ENCODE measurements around the gene HTR4. TPM values are rescaled to one million over a fixed set of nuclear protein-coding genes. Genes with fewer than 3 reads are reported as not detected.

Gene HTR4
- total RNA-seq, result 10 to 100 TPM; 17.6 to 21.3 (median 19.9) TPM

- intact Hi-C loops (cut with DNase I; ENCODE audit: low total_unique reads), result no loop called here
- Histone ChIP-seq H3K4me1 (peaks cover 3 to 12% (median 6%) of the 10 kb centered on the region in 4 donors), H3K4me3 (peak within 1 kb of the TSS; percentile 70 to 83 (median 78)), H3K27me3 (peaks cover 17% of the 10 kb centered on the region), H3K36me3 (no peaks in the 10 kb centered on the region), H3K27ac (peak within 1 kb of the TSS; percentile 79 to 85 (median 82)), H3K9me3 (no peaks in the 10 kb centered on the region)
- in situ Hi-C loops (cut with MboI; ENCODE audit: low pct_ligation_motif_present in 1 of 4, low pct_unique_long_range_greater_than_20kb in 1 of 4, low sequenced_read_pairs in 3 of 4), result no loop called here
- WGBS, 2 donors (ENCODE audit: low coverage in 1 of 2), result 8 to 9% methylated on average over 9 to 44 of the region's 72 CpGs
- peak; percentile 62 for DNase-seq
- TF ChIP-seq POLR2AphosphoS5 (IDR thresholded peaks at IDR 0.05) (peak in 1 of 3 donors; percentile 36), CTCF (IDR thresholded peaks at IDR 0.05) (no peak), POLR2A (IDR thresholded peaks at IDR 0.05) (peak; percentile 36)
Measured at GRCh38 chr5:148653836-148654781, at the start of gene HTR4. Gene HTR4 (minus strand): TSS chr5:148654527. CDS start chr5:148637014, 17,513 bp downstream.

- Histone ChIP-seq H3K4me1 (no peaks in the 10 kb centered on the region), H3K36me3 (no peaks in the 10 kb centered on the region), H3K27me3 (no peaks in the 10 kb centered on the region), H3K9me3 (no peaks in the 10 kb centered on the region), H3K4me3 (no peak overlapping the region), H3K27ac (no peak overlapping the region)
- TF ChIP-seq POLR2A (IDR thresholded peaks at IDR 0.05) (no peak), POLR2AphosphoS5 (IDR thresholded peaks at IDR 0.05) (no peak), CTCF (IDR thresholded peaks at IDR 0.05) (no peak), EP300 (IDR thresholded peaks at IDR 0.05; ENCODE audit: low read depth) (no peak)
- in situ Hi-C loops (cut with MboI; ENCODE audit: low pct_ligation_motif_present in 1 of 4, low pct_unique_long_range_greater_than_20kb in 1 of 4, low sequenced_read_pairs in 3 of 4) (loop anchor here in 1 of 4 donors (25.0 kb wide), 1 partner anchor 515 kb away; no protein-coding TSS in a partner anchor), intact Hi-C loops (cut with DNase I; ENCODE audit: low total_unique reads) (no loop called here)
- no peak for DNase-seq
Measured at GRCh38 chr5:148702019-148702596, 47.8 kb upstream of the HTR4 start.

- WGBS, 2 donors (ENCODE audit: low coverage in 1 of 2), result 80 to 82% methylated on average over 3 of the region's 3 CpGs
- DNase-seq, result no peak
- in situ Hi-C loops (cut with MboI; ENCODE audit: low pct_ligation_motif_present in 1 of 4, low pct_unique_long_range_greater_than_20kb in 1 of 4, low sequenced_read_pairs in 3 of 4), result no loop called here
Measured at GRCh38 chr5:148699028-148699427, 44.7 kb upstream of the HTR4 start.

More at GRCh38 chr5:148699028-148699427, 44.7 kb upstream of the HTR4 start:
- Histone ChIP-seq H3K36me3 (no peaks in the 10 kb centered on the region), H3K27ac (no peak overlapping the region), H3K4me1 (peaks cover 0 to 6% (median 0%) of the 10 kb centered on the region in 4 donors), H3K4me3 (no peak overlapping the region), H3K27me3 (no peaks in the 10 kb centered on the region), H3K9me3 (no peaks in the 10 kb centered on the region)
- TF ChIP-seq EP300 (IDR thresholded peaks at IDR 0.05; ENCODE audit: low read depth) (no peak), POLR2AphosphoS5 (IDR thresholded peaks at IDR 0.05) (no peak), POLR2A (IDR thresholded peaks at IDR 0.05) (no peak), CTCF (IDR thresholded peaks at IDR 0.05) (no peak)
- intact Hi-C loops (cut with DNase I; ENCODE audit: low total_unique reads), result no loop called here
